NCI-H1105 (cell line): ENCODE results near the gene HPS1.

Source experiments
- DNase-seq: peaks from one replicate; lab custom pipeline; 2025; lab: John Stamatoyannopoulos, UW

Gene HPS1

DNA sequence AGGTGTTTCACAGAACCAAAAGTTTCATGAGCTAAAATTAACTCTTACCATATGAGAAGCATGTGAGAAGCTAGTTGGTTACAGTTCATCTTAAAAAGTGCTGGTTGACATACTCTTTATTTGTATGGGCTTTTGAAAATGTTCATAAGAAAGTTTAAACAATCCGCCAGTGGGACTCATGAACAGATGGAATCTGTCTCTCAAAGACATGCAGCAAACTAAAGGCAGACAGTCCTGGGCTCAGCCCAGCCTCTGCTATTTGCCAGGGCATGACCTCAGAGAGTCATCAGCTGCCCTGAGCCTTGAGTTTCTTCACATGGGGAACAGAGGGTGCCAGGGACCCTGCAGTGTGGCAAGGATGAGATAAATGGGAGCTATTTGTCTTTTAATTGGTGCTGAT lies 35.0 kb downstream of the HPS1 start:
- no peak for DNase-seq

DNA sequence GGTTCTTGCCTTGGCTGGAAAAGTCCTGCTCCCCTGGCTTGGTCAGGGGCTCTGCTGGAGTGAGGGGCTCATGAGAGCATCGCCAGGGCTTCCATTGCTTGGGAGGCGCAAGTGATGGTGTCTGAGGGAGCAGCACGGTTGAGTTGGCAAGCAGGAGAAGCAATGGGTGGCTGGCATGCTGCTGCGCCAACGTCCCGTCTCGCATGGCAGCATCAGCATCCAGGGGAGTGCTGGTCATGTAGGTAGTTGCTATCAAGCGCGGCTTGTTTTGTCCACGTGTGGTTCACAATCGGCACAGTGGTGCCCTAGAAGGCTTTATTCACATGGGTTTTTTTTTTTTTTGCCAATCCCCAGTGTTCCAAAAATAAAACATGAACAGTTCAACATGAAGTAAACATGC lies 35.6 kb downstream of the HPS1 start:
- DNase-seq = no peak

DNA sequence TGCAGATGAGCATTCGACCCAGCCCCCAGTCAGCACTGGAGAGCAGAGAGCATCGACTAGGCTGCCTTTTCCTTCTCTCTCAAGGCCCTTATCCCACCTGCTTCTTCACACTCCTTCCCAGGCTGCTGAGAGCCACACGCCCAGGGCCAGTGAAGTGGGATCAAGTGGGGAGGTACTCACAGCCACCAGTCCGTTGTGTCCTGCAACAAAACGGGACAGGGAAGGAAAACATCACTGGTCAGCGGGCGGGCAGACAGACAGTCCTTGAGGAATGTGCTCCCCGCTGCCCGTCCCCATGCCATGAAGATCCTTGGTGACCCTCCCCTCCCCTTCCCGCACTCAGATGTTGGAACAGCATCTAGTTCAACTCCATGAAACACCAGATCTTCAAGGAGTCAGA lies 36.0 kb downstream of the HPS1 start:
- DNase-seq = no peak

DNA sequence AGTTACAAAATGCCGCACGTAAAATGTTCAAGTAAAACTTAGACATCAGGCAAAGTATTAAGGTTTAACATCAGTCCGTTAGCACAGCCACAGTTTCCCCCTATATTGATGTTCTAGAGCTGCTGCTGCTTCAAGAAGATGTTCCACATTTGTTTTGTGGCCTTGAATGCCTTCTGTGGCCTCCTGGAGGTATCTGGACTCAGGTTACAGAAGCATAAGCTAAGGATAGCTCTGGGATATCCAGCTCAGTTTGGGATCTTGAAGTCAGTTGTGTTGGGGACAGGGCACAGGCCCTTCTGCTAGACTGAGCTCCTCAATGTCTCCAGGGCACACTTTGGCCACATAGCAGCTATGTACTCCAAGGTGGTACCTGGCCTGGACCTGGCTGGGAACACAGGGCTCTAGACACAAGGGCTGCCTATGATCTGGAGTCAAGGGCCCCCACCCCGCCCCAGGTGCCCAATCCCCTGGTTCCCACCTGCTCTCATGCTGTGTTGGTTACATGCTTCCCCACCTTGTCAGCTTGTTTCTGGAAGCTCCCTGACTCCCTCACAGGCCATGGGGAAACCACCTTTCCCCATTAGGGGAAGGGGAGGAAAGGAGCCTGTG lies 36.5 kb downstream of the HPS1 start:
- no peak for DNase-seq

DNA sequence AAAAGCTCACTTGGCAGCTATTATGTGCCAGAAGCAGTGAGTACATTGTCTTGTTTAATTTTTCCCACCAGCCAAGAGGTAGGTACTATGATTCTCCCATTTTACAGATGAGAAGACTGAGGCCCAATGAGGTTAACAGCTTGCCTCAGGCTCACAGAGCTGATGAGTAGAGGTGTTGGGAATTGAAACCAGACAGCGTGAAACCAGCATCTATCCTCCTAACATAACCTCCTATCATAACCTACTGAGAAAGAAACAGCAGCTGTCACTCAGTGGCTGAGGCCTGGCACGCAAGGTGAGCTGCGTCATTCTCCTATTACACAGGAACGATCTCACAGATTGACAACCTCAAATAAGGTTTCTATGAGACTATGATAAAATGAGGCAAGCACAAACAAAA lies 37.9 kb downstream of the HPS1 start:
- no peak for DNase-seq

DNA sequence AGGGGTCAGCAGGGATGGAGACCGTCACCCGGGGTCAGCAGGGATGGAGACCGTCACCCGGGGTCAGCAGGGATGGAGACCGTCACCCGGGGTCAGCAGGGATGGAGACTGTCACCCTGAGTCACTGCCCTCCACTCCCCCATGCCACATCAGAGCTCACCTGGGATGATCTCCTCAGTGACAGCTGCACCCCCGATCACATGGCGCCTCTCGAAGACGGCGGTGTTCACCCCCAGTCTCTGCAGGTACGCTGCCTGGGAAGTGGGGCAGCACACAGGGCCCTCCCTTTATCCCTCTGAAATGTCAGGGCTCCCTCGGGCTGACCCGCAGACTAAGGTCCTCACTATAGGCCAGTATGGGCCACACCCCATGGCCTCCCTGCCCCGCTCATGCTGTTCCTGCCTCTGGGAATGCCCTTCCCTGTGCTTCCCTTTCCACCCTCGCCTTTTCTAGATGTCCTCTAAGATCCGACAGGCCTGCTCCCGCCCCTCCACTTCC lies 38.9 kb downstream of the HPS1 start:
- no peak for DNase-seq

DNA sequence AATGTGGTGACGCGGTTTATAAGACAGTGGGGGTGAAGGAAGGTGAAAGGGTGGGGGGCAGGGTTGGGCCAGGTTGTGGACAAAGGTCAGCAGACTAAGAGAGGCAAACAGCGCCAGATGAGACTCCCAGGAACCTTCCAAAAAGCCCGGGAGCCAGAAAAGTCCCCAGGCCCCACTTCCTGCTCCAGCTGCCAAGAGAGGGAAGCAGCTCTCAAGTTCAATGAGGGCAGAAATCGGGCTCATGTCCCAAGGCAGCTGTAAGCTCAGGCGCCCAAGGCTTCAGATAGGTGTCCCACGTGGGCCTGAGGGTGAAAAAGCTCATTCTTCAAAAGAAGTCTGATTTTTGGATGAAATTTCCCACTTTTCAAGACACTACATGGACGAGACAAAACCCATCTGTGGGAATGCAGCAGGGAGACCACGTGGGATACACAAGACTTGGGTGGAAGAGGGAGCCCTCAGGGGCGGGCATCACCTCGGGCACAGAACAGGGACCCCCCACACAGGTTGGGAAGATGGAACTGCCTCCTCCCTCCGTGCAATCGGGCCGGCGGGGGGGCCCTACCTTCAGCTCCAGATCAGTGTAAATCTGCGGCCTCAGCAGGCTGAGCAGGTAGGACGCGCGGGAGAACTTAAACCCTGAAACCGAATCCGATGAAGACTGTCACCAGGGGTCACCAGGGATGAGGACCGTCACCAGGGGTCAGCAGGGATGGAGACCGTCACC lies 39.6 kb downstream of the HPS1 start:
- no peak for DNase-seq

DNA sequence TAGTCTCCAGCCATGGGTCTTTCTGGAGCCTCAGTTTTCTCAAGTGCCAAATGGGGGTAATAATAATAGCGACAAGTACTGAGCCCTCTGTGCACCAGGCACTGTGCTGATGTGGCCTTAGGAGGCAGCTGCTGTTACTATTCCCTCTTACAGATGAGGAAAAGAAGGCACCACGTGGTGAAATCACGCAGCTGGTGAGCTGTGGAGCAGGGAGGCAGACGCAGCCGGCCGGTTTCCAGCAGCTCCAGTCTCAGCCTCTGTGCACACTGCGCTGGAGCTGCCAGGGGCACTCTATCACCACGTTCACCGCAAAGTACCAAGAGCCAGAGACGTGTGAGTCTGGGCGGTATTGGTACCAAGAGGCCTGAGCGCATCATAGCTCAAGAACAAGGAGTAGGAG lies 41.3 kb downstream of the HPS1 start:
- no peak for DNase-seq

DNA sequence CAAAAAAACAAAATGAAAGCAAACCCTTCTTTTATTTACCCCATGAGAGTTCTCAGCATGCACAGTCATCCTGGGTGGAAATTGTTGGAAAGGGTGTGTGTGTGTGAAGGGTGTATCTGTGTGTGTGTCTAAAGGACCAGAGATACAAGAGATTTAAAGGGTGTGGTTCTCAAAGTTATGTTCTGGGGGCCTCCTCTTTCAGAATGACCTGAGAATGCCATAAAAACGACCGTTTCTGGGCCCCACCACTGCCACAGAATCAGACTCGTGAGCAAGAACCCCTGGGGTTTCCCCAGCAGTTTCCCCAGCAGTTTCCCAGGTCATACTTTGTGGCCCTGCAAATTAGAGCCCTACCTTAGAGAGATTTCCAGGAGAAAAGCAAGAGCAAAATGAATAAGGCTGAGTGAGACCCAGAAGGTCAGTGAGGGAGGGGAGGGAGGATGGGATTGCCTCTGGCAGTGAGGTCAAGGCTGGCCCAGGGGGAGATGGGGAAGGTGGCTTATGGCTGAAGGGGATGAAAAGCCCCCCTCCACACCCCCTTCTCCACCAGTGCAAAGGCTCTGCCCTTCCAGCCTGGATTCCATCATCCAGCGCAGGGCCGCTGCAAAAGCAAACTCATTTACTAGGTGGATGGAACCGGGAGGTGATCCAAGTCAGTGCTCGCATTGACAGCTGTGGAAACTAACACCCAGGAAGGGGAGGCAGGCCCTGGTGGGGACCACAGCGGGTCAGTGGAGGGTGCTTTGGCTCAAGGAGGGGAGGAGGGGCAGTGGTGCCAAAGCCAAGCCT lies 42.0 kb downstream of the HPS1 start:
- no peak for DNase-seq

DNA sequence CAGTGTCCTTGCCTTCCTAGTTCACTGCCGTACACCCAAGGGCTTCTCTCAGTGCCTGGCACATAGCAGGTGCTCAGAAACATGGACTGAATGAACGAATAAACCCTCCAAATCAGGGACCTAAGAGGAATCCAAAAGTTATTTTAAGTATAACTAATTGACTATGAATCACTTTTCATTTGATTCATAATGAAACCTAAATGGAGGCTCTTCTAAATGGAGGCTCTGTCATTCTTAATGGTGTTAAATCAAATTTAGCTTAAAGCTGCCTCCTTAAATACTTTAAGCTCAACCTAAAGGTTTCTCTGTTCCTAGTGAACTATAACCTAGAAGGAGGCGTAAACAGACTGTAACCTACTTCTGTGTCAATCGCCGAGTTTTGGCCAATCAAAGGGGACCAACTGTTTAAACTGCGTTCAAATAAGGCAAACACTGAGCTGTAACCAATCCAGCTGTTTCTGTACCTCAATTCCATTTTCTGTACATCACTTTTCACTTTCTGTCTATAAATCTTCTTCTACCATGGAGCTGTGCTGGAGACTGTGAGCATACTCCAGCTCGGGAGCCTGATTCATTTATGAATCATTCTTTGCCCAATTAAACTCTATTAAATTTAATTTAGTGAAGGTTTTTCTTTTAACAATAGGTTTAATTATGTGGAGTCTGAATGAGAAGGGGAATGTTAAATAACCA lies 42.8 kb downstream of the HPS1 start:
- DNase-seq = no peak

DNA sequence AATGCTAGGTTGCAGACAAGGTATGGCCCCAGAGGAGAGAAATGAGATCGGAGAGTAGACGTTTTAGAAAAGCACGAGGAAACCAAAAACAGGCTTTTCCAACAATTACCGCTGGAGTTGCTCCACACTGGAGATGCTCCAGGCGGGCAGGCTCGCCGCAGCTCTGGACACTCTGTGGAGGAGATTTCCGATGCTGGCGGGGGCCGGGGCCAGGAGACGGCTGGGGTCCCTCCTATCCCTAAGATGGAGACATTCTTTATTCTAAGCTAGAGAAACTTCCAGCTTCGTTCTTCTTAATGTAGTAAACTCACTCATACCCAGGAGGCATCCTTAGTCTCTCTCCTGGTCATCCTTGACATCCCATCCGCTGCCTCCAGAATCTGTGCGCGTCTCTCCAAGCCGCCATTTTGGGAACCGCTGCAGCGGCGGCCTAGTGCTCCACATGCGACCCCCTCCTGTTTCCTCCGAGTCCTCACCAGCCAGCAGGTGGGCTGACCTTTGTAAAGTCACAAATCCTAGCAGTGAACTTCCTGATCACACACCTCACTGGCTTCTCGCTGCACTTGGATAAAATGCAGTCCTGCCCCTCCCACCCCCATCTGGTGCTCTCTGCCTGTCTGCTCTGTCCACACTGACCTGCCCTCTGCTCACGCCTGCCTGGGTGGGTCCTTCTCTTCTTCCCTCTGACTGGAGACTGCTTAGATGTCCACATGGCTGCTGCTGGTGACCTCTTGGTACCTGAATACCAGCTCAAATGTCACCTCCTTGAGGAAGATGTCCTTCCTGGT lies 43.6 kb downstream of the HPS1 start:
- no peak for DNase-seq

DNA sequence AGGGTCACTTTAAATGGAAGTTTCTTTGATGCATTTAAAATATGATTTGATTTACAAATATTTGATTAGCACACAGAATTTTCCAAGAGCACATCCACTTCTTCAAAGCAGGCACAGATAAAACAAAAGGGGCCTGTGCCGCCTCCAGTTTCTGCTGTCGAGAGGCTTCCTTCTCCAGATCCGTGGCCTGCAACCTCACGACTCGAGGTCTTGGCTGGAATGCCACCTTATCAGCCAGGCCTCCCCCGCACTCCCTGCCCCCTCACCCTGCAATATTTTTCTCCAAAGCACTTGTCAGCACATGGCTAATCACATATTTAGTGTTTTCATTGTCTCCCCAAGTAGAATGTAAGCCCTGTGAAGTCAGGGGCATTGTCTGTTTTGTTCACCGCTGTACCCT lies 44.3 kb downstream of the HPS1 start:
- no peak for DNase-seq

DNA sequence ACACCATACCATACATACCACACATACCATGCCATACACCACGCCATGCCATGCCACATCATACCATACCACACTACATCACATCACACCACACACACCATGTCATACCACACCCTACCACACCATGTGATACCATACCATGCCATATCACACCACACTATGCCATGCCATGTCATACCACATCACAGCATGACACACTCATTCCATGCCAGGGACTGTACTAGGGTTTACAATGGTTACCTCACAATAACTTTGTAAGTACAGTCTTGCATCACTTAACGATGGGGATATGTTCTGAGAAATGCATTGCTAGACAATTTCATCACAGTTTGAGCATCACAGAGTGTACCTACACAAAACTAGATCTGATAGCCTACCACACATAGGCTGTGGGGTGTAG lies 46.3 kb downstream of the HPS1 start:
- no peak for DNase-seq

DNA sequence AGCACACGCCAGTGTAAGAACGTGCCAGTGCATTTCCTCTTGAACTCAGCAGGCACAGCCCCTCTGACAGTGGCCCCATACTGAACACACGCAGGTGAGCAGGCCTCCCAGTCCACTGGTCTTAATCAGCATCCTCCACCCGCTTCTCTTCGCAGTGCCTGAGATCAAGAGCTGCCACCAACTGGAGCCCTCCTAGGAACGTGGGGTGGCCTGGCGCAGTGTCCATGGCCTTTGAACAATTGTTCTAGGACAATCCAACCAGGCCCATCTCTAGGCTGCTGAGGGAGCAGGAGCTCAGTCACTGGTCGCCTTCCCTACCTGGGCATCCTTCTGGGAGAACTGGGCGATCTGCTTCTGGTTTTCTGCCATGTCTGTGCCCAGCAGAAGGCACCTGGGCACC lies 47.0 kb downstream of the HPS1 start:
- DNase-seq = no peak

DNA sequence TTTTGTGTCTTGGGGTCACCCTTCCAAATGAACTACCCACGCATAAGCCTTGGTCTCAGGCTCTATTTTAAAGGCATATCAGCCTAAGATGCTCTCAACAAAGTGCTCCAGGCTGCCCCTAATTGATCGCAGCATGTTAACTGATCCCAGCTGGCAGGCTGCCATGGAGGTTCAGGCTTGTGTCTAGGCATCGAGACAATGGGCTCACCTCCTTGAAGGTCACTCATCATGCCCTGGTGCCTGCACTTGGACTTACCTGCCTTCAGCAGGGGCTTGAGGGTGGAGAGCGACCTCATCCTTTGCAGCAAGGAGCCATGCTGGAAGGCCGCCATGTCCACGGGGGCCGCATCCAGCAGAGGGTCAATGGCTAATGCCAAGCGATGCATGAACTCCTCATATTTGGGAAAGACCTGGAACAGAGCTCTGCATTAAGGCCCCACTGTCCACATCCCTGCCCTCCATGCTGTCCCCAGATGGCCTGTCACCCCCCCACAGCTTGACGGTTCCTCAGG lies 49.6 kb downstream of the HPS1 start:
- no peak for DNase-seq

DNA sequence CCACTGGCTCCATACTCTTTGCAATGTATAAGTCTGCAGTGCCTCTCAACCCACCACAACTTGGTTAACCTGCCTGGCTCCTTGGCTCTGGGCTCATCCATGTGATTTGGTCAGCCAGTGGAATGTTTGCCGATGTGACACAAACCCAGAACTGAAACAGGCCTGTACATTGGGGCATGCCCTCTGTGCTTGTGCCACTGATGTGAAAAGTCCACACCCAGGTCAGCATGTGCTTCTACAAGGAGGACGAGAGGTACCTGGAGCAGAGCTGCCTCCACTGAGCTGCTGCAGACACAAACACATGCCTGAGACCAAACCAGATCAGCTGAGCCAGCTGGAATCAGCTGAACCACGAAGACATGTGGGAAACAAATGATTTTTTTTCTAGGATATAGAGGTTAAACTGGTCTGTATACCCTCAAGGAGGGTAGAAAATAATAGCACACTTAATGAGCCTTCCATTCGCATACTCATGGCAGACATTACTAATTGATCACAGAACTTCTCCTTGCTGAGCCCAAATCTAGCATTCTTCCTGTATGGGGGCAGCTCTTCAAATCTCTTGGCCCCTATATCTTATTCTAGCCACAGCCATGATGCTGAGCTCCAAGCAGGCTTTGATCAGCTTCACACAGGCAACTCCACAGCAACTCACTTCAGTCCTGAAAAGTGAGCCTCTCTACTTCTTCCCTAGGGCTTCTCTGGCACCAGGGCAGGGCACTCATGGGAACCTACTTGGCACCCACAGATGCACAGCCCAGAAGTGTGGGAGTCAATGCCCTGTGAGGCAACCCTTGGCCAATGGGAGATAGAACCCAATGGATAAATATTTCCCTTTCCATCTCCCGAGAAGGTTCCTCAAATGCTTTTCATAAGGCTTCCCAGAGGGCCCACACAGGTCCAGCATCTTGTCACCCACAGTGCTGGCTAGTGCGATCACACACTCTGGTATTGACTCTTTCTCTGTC lies 50.4 kb downstream of the HPS1 start:
- DNase-seq = no peak

DNA sequence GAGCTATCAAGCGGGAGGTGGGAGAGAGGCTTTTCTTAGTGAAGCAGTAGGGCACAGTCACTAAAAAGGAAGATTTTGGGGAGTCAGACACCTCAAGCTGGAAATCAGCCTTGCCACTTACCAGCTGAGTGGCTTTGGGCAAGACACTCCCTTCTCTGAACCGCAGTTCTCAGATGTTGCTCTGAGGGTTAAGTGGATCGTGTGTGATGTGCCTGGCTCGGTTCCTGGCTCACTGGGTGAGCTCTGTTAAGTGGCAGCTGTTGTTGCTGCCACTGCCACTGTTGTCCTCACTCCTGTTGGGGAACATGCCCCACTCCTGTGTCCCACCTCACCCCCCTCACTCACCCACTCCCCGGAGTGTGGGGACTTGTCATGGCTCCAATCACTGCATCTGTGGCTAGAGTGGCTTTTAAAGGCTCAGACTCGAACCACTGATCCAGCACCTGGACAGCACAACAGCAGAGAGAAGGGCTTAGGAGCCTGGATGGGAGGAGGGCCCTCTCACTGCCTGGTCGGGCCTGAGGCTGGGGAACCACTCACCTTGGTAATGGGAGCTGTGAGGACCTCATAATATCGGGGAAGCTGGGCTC lies 51.8 kb downstream of the HPS1 start:
- DNase-seq = no peak

DNA sequence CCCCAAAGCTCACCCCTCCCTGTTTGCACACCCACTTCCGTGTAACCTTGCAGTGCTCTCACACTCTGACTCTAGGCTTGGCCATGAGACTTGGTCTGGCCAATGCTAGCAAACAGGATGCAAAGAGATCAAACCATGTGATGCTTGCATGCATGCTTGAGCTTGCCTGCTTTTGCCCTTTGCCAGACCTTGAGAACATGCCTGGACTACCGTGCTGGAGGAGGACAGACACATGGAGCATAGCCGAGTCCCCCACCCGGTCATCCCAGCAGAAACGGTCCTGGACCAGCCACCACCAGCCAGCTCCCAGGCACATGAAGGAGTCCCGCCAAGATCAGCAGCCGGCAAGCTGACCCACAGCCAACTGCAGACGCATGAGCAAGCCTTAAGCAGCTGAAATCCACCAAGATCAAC lies 55.1 kb downstream of the HPS1 start:
- DNase-seq = no peak

DNA sequence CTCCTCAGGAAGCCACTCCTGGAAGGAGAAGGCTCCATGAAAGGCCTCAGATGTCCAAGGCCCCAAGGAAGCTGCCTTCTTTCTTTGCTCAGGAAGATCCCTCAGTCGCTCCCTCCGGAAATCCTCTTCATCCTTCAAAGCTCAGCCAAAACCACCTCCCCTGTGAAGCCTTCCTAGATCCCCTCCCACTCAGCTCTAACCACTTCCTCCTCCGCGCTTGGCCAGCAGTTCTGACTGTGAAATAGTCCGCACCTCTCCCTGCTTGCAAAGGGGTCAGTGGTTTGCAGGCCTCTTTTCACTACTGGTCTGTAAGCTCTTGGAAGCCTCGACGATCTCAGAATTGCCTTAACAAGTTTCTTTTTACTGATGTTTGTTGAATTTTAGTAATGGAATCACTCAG lies 55.7 kb downstream of the HPS1 start:
- no peak for DNase-seq

DNA sequence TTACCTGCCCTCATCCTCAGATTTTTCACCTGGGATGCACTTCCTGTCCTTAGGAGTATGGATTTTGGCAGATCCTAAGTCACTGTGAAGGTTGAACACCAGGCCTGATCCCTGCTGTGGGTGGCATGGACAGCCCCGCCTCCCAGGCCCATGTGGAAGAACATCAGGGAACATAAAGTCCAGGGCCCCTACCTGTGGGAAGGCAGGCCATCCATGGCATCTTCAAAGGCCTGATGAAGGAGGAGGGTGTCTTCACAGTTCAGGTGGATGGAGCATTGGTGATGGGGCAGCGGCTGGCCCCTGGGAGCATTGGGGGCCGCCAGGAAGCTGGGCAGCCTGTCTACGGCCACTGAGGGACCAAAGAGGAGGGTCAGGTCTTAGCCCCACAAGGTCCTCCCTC lies 56.3 kb downstream of the HPS1 start:
- DNase-seq = no peak
